NCI-H187 (cell line): ENCODE data around the gene CCL3.
"Not testable (repeated sequence)": the region's sequence is repeated elsewhere in the genome, so short reads cannot be mapped to it uniquely, and the experiment has no call there.

ENCODE experiments used
- DNase-seq, 2 experiments: peaks; one replicate each; lab custom pipeline; 2025; lab: John Stamatoyannopoulos, UW

Gene CCL3

GRCh38 chr17:36114971-36115648, 25.2 kb upstream of the CCL3 start:
- not testable (repeated sequence) for DNase-seq

DNA sequence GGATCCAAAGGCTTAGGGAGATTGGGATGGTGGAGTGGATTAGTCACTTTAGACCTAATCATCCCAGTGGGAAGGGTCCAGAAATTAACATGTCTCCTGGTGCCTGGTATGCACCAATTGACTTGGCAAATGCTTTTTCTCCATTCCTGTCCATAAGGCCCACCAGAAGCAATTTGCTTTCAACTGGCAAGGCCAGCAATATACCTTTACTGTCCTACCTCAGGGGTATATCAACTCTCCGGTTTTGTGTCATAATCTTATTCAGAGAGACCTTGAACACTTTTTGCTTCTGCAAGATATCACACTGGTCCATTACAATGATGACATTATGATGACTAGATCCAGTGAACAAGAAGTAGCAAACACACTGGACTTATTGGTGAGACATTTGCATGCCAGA, 23.2 kb upstream of the CCL3 start:
- DNase-seq = not testable (repeated sequence)

DNA sequence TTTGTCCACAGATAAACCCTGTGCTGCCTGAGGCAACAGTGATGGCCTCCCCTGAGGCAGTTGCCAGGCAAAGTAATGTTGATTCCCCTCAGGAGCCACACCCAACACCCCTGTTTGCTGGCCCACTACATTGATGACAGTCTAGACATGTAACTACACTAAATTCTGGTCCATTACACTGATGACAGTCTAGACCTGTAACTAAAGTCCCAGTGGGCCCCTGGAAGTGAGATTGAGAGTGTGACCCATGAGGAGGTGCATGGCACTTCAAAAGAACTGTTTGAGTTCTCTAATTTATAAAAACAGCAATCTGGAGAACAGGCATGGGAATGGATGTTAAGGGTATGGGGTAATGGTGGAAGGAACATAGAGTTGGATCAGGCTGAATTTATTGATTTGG, 22.6 kb upstream of the CCL3 start:
- no peak for DNase-seq

GRCh38 chr17:36111068-36111490, 21.1 kb upstream of the CCL3 start:
- no peak for DNase-seq

DNA sequence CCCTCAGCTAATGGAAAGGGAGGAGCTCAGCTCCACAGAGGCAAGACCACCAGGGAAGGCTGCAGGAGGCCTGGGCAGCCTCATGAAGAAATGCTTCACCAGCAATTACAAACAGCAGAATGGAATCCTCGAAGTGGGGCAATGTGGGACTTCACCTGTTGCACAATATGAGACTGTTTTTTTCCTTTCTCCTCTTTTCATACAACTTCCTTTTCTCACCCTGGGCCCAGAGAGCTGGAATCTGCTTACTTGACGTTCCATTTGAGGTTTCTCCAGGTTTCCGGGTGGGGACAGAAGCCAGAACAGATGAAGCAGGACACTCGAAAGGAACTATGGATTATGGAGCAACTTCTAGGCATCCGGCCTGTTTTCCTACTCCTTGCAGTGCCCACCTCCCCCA, 18.3 kb upstream of the CCL3 start:
- DNase-seq = not testable (repeated sequence)

DNA sequence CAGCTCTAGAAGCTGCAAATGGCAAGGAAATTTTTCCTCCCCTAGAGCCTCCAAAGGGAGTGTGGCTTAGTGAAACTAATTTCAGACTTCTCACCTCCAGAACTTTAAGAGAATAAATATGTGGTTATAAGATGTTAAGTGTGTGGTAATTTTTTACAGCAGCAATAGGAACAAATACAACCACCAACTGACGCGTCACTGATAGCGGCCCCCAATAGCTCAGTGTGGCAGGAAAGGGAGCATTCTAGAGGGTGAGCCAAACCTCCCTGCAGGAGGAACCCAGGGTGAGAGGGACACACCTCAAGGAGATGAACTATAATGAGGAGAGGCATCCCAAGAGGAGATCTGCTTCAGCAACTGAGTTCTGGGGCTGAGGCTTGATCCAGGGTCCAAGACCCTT, 17.7 kb upstream of the CCL3 start:
- DNase-seq = no peak

DNA sequence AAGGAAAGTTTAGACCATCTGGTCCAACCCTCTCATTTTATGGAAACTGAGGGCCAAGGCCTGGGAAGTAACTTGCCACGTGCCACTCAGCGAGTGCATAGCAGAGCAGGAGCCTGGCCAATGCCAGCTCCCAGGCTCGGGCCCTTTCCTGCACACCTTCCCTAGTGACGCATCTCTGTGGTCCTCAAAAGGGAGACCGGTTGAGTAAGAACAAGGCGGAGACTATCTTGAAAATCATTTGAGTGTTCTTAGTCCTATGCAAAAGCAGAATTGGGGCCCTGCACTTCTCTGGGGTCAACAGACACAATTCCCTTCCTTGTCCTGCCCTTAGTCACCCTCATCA, 16.5 kb upstream of the CCL3 start:
- no peak for DNase-seq

- DNase-seq = no peak
These were observed 16.0 kb upstream of the CCL3 start for GRCh38 chr17:36105781-36106492.

- DNase-seq = no peak
These were observed 14.8 kb upstream of the CCL3 start for GRCh38 chr17:36104701-36105181.

DNA sequence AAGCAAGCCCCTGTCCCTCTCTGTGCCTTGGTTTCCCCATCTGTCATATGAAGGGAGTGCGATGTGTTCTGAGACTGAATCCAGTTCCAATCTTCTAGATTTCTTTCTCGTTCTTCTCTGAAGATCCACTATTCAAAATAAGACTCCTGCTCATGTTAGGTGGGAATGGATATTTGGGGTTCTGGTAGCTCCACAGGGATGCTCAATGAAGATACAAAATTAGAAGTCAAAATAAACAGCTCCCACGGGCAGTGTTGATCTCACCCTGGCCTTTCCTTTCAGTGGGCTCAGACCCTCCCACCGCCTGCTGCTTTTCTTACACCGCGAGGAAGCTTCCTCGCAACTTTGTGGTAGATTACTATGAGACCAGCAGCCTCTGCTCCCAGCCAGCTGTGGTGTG, 14.3 kb upstream of the CCL3 start:
- DNase-seq = not testable (repeated sequence)

- DNase-seq = not testable (repeated sequence)
These were observed 13.5 kb upstream of the CCL3 start, which contains the start of gene CCL4 for GRCh38 chr17:36103401-36103975. Gene CCL4, plus strand, starts transcription at chr17:36103827. Its CDS starts 79 bp downstream, at chr17:36103906.

GRCh38 chr17:36099004-36099403, 9.1 kb upstream of the CCL3 start:
- not testable (repeated sequence) for DNase-seq

DNA sequence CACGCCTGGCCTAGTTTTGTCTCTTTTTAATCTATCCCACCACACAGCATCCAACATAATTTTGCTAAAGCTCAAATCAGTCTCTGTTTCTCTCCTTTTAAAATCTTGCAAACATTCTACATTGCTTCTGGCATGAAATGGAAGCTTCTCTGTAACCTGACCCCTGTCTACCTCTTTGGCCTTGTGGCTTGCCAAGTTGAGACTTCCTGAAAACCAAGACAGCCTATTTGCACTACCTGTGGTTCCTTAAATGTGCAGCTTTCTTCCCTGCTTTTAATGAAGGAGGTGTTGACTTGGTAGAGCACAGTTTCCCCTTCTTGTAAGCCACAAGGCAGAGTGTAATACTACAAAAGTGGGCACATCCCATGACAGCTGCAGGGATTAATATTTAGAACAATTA, 6.0 kb upstream of the CCL3 start:
- DNase-seq = no peak

- DNase-seq = no peak
These were observed 4.8 kb upstream of the CCL3 start for GRCh38 chr17:36094746-36095145.

DNA sequence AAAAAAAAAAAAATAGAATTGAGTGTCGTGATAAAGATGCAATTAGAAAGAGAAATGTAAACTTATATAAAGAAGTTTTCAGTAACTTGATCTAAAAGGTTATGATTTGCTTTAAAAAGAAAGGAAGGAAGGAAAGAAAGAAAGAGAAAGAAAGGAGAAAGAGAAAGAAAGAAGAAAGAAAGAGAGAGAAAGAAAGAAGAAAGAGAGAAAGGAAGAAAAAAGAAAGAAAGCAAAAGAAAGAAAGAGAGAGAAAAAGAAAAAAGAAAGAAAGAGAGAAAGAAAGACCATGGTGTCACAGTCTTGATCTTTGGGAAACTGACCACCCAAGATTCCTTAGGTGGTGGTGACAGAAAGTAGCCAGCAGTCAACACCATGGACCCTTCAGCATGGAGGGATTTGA, 4.3 kb upstream of the CCL3 start:
- no peak for DNase-seq

DNA sequence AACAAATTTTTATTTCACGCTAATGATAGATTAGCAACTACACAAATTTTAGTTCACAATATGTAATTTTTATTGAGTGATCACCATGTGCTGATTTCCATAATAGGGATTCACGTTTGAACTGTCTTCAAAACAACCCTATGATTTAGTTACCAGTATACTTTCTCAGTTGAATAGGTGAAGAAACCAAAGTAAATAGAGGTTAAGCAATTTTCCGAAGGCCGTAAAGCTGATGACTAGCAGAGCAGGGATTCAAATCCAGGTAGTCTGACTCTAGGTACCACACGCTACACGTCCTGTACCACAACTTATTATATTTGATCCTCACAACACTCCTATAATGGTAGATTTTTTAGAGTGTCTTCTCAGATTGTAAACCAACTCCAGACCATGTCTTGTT, 2.8 kb upstream of the CCL3 start:
- not testable (repeated sequence) for DNase-seq

DNA sequence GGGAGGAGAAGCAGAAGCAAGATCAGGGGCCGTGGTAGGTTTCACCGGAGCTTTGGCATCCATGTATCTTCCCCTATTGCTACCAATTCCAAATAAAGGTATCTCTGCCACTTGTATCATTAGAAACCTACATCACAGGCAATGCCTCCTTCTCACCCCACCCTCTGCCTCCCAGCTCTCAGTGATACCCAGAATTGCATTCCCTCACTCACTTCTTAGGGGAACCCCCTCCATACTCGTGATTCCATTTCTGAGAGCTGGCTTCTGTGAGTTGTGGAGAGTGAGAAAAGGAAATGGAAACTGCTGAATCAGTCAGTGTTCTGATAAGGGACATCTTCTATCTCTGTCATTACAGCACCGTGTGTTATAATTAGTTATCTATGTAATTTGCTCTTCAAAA, 2.3 kb upstream of the CCL3 start:
- DNase-seq = no peak

- no peak for DNase-seq
These were observed 541 bp downstream of the CCL3 start for GRCh38 chr17:36089339-36089865.

DNA sequence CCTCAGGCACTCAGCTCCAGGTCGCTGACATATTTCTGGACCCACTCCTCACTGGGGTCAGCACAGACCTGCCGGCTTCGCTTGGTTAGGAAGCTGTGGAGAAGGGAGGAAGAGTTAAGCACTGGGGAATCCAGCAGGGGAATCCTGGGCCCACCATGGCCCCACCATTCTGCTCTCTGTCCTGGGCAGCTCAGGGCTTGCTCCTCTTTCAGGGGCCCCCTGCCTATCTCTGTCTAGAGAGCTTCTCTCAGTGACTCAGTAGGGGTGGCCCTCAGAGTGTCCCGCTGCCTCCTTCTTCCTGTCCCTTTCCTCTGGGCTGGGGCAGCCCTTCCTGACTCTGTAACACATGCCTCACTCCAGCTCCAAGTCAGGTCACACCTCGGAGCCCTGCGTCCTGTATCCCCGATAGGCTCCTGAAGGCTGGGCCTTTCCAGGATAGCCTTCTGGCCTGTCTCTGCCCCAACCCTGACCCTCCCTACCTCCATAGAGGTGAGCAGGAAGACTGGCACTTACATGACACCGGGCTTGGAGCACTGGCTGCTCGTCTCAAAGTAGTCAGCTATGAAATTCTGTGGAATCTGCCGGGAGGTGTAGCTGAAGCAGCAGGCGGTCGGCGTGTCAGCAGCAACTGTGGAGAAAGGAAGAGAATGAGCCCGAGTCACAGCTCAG, 1.1 kb downstream of the CCL3 start:
- DNase-seq = no peak

- DNase-seq = not testable (repeated sequence)
These were observed 1.9 kb downstream of the CCL3 start for GRCh38 chr17:36087897-36088572.

- DNase-seq = not testable (repeated sequence)
These were observed 2.5 kb downstream of the CCL3 start for GRCh38 chr17:36087471-36087870.

DNA sequence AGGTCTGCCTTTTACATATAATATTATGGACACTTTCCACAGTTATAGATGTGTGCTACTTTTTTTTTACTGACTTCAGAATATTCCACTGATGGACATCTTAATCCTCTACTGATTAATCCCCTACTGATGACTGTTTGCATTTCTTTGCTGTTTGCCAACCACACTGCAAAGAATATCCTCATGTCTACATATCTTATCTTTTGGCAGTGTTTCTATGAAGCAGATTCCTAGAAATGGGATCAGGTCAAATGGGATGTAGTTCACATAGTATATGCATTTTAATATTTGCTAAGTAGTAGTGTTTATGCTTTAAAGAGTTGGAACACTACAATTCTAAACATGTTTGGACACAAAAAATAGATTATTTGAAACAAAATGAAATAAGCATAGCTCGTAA, 3.2 kb downstream of the CCL3 start:
- DNase-seq = no peak
